ENCODE data around the gene CNTNAP5.
A peak's percentile ranks its signal among the peaks of the same experiment; 100 is the strongest.

CNTNAP5 gene

GRCh38 chr2:124001696-124002430, 23.2 kb upstream of the CNTNAP5 start:
- Histone ChIP-seq H3K9me3 (ENCODE audit: insufficient read depth, low read length) (no peaks in the 10 kb centered on the region), H3K4me2 (ENCODE audit: low read length) (no peak overlapping the region), H3K4me3 (ENCODE audit: low read length) (no peak overlapping the region), H3K27ac (ENCODE audit: low read length) (no peak overlapping the region), H3K79me2 (ENCODE audit: low read length) (no peaks in the 10 kb centered on the region), H3K4me1 (ENCODE audit: low read length) (no peaks in the 10 kb centered on the region), H3K9ac (ENCODE audit: low read length) (no peak overlapping the region), H2AFZ (ENCODE audit: low read depth, low read length) (no peak overlapping the region), H4K20me1 (ENCODE audit: insufficient read depth, low read length) (no peaks in the 10 kb centered on the region), H3K27me3 (ENCODE audit: low read depth, low read length) (no peaks in the 10 kb centered on the region), H3K36me3 (replicated peaks; ENCODE audit: low read depth, low read length) (no peaks in the 10 kb centered on the region)
- TF ChIP-seq, protein P1, sequence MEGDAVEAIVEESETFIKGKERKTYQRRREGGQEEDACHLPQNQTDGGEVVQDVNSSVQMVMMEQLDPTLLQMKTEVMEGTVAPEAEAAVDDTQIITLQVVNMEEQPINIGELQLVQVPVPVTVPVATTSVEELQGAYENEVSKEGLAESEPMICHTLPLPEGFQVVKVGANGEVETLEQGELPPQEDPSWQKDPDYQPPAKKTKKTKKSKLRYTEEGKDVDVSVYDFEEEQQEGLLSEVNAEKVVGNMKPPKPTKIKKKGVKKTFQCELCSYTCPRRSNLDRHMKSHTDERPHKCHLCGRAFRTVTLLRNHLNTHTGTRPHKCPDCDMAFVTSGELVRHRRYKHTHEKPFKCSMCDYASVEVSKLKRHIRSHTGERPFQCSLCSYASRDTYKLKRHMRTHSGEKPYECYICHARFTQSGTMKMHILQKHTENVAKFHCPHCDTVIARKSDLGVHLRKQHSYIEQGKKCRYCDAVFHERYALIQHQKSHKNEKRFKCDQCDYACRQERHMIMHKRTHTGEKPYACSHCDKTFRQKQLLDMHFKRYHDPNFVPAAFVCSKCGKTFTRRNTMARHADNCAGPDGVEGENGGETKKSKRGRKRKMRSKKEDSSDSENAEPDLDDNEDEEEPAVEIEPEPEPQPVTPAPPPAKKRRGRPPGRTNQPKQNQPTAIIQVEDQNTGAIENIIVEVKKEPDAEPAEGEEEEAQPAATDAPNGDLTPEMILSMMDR (IDR thresholded peaks at IDR 0.05; ENCODE audit: low read depth, low read length) = no peak
- no peak for TF ChIP-seq EZH2phosphoT487 (IDR thresholded peaks at IDR 0.05; ENCODE audit: low read depth)

DNA sequence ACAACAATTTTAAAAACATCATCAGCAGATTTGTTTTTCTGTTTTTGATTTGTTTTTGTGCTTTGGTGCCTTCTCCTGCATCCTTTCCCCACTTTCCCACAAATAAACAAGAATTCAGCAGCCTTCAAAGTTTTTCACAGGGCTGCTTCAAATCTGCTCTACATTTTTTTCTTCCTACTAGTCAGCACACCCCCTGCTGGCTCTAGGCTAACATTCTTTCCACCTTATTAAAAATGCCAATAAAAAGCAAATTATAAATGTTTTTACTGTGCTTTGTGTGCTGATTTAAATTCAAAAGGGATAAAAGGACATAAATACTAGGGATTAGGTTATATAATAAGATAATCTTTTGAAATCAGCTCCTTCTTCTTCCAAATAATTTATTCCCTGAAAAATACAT, 6.2 kb upstream of the CNTNAP5 start:
- Histone ChIP-seq H3K4me3 (ENCODE audit: low read length) (no peak overlapping the region), H3K4me1 (ENCODE audit: low read length) (no peaks in the 10 kb centered on the region), H3K4me2 (ENCODE audit: low read length) (no peak overlapping the region), H3K79me2 (ENCODE audit: low read length) (no peaks in the 10 kb centered on the region), H4K20me1 (ENCODE audit: insufficient read depth, low read length) (no peaks in the 10 kb centered on the region), H3K9me3 (ENCODE audit: insufficient read depth, low read length) (no peaks in the 10 kb centered on the region), H3K9ac (ENCODE audit: low read length) (no peak overlapping the region), H3K27me3 (ENCODE audit: low read depth, low read length) (0 out of 2 replicates have a peak, but pooled peaks cover 4% of the 10 kb centered on the region), H3K36me3 (replicated peaks; ENCODE audit: low read depth, low read length) (no peaks in the 10 kb centered on the region), H2AFZ (ENCODE audit: low read depth, low read length) (no peak overlapping the region), H3K27ac (ENCODE audit: low read length) (no peak overlapping the region)
- TF ChIP-seq EZH2phosphoT487 (IDR thresholded peaks at IDR 0.05; ENCODE audit: low read depth) = no peak
- TF ChIP-seq, protein P1 (IDR thresholded peaks at IDR 0.05; ENCODE audit: low read depth, low read length) = peak; percentile 41

DNA sequence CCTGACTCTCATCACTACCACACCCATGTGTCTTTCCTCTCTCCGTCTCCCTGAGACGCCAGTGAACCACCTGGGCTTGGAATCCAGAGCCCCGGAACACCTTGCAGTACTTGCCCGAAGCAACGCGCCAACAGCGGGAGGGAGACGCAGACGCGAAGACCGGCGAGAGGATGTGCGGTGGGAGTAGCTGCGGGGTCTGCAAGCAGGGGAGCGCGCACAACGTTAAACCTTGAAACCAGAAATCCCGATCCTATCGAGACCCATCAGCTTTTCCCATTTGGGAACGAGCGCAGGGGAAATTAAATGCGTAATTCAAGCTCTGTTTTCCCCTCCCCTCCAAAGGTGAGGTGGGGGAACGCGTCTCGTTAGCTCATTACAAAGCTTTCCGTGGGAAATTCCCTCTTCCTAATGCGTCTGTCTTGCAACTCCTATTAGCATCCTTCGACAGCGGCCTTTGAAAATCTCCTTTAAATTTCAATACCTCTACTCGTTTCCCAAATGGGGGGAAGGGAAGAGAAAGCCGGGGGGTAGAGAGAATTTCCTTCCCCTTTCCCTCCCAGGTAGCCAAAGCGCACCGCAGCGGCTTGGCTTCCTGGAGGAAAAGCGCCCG, 421 bp upstream of the CNTNAP5 start:
- Histone ChIP-seq H2AFZ (ENCODE audit: low read depth, low read length) (no peak overlapping the region), H3K4me1 (ENCODE audit: low read length) (peaks cover 4% of the 10 kb centered on the region; the same call in 1 of the 2 replicates), H3K79me2 (ENCODE audit: low read length) (no peaks in the 10 kb centered on the region), H3K4me3 (ENCODE audit: low read length) (no peak overlapping the region), H3K9ac (ENCODE audit: low read length) (no peak overlapping the region), H3K9me3 (ENCODE audit: insufficient read depth, low read length) (no peaks in the 10 kb centered on the region), H3K36me3 (replicated peaks; ENCODE audit: low read depth, low read length) (no peaks in the 10 kb centered on the region), H3K27ac (ENCODE audit: low read length) (no peak overlapping the region), H4K20me1 (ENCODE audit: insufficient read depth, low read length) (no peaks in the 10 kb centered on the region), H3K27me3 (ENCODE audit: low read depth, low read length) (0 out of 2 replicates have a peak, but pooled peaks cover 4% of the 10 kb centered on the region), H3K4me2 (ENCODE audit: low read length) (no peak overlapping the region)
- TF ChIP-seq, protein P1 (IDR thresholded peaks at IDR 0.05; ENCODE audit: low read depth, low read length) = no peak
- TF ChIP-seq EZH2phosphoT487 (IDR thresholded peaks at IDR 0.05; ENCODE audit: low read depth) = no peak

DNA sequence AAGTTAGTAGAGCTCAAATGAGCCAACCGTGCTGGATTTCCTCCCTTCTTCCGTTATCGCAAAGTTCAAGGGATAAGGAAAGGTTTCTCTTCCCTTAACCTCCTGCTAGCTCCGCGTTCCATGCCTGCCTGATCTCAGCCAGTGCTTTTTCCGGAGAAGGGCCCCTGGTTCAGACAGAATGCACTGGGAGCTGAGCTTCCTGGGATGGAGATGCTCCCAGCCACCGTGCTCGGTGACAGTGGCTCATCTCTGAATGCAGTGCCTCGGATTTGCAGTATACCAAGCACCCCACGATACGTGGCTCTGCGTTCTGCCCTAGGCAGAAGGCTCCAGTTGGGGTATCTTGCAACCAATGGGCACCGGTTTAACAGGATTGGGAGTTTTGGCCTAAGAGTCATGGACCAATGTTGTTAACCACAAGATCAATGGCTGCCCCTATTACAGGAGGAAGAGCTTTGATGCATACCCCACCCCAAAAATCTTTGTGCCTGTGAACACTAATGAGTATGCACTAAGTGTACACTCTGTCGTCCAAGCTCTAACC, 876 bp downstream of the CNTNAP5 start:
- Histone ChIP-seq H3K36me3 (replicated peaks; ENCODE audit: low read depth, low read length) (no peaks in the 10 kb centered on the region), H3K27ac (ENCODE audit: low read length) (no peak overlapping the region), H3K79me2 (ENCODE audit: low read length) (no peaks in the 10 kb centered on the region), H3K9me3 (ENCODE audit: insufficient read depth, low read length) (no peaks in the 10 kb centered on the region), H3K4me1 (ENCODE audit: low read length) (peaks cover 4% of the 10 kb centered on the region; the same call in 1 of the 2 replicates), H3K27me3 (ENCODE audit: low read depth, low read length) (0 out of 2 replicates have a peak, but pooled peaks cover 4% of the 10 kb centered on the region), H3K4me2 (ENCODE audit: low read length) (no peak overlapping the region), H3K4me3 (ENCODE audit: low read length) (no peak overlapping the region), H4K20me1 (ENCODE audit: insufficient read depth, low read length) (no peaks in the 10 kb centered on the region), H3K9ac (ENCODE audit: low read length) (no peak overlapping the region), H2AFZ (ENCODE audit: low read depth, low read length) (no peak overlapping the region)
- TF ChIP-seq, protein P1 (IDR thresholded peaks at IDR 0.05; ENCODE audit: low read depth, low read length) = no peak
- TF ChIP-seq EZH2phosphoT487 (IDR thresholded peaks at IDR 0.05; ENCODE audit: low read depth) = no peak
